Smooth muscle cell (in vitro differentiated cells): ENCODE data around the gene RBM3. TPM values are rescaled to one million over a fixed set of nuclear protein-coding genes. Genes with fewer than 3 reads are reported as not detected.

Experiments used
- DNase-seq: peaks from one replicate; lab custom pipeline; 2025; ENCODE audit not compliant: unreplicated experiment; lab: John Stamatoyannopoulos, UW
- H2AFZ ChIP-seq: fragments of 200-600 bp; sonication (generic); 2 replicates; pipeline ENCODE4 v1.6.0; 2016; ENCODE audit warnings: antibody characterized with exemption, low read depth, mild to moderate bottlenecking
- H3F3A ChIP-seq: fragments of 200-600 bp; sonication (generic); 2 replicates; pipeline ENCODE4 v1.6.0; 2017; ENCODE audit warnings: antibody characterized with exemption, low read depth
- H3K27ac ChIP-seq: fragments of 200-600 bp; sonication (generic); 2 replicates; pipeline ENCODE4 v1.5.1; 2016; ENCODE audit warnings: low read depth, mild to moderate bottlenecking
- H3K27me3 ChIP-seq: fragments of 200-600 bp; sonication (generic); 2 replicates; pipeline ENCODE4 v1.6.1; 2016; ENCODE audit warnings: low read depth, mild to moderate bottlenecking
- H3K36me3 ChIP-seq: fragments of 200-600 bp; sonication (generic); 2 replicates; pipeline ENCODE4 v1.5.1; 2016; ENCODE audit warnings: low read depth
- H3K4me1 ChIP-seq: fragments of 200-600 bp; sonication (generic); 2 replicates; pipeline ENCODE4 v1.5.1; 2016; ENCODE audit warnings: low read depth
- H3K4me2 ChIP-seq: fragments of 200-600 bp; sonication (generic); 2 replicates; pipeline ENCODE4 v1.6.0; 2016; ENCODE audit warnings: mild to moderate bottlenecking
- H3K4me3 ChIP-seq: fragments of 200-600 bp; sonication (generic); 2 replicates; pipeline ENCODE4 v1.5.1; 2016; ENCODE audit warnings: mild to moderate bottlenecking
- H3K79me2 ChIP-seq: fragments of 200-600 bp; sonication (generic); 2 replicates; pipeline ENCODE4 v1.6.0; 2016; ENCODE audit warnings: low read depth, mild to moderate bottlenecking
- H3K9ac ChIP-seq: fragments of 200-600 bp; sonication (generic); 2 replicates; pipeline ENCODE4 v1.6.0; 2016; ENCODE audit warnings: low read depth
- H3K9me3 ChIP-seq: fragments of 200-600 bp; sonication (generic); replicated peaks from 2 replicates; pipeline ENCODE4 v1.5.1; 2016; ENCODE audit warnings: low read depth
- H4K20me1 ChIP-seq: fragments of 200-600 bp; sonication (generic); 2 replicates; pipeline ENCODE4 v1.6.0; 2016; ENCODE audit warnings: low read depth
- CTCF ChIP-seq: fragments of 200-600 bp; sonication (generic); IDR thresholded peaks from 2 replicates; pipeline ENCODE4 v1.5.1; 2017; ENCODE audit warnings: borderline replicate concordance, mild to moderate bottlenecking, antibody characterized with exemption; ENCODE audit not compliant: insufficient read depth, poor library complexity, severe bottlenecking
- WGBS: methylation state at CpG from one replicate; pipeline ENCODE4 v1.1.7; 2016; ENCODE audit warnings: low lambda C conversion rate; 5-methylcytosine and 5-hydroxymethylcytosine counted together
- polyA plus RNA-seq: library from polyadenylated mRNA; unstranded; fragments of >200 nt; fragmentation: Nextera tagmentation; extraction: Ambion mirVana; gene quantifications from 2 replicates; pipeline ENCODE4 v1.2.1, GENCODE V29; 2016
- total RNA-seq: library from RNA; depleted of rRNA; stranded (reverse); fragments of >200 nt; gene quantifications from 2 replicates; pipeline ENCODE4 v1.2.3, GENCODE V29; 2014

RBM3 gene
- total and polyA plus RNA-seq, 2 experiments from 2014 or later: 110 to 111 TPM

GRCh38 chrX:48559636-48560035 lies 14.6 kb upstream of the RBM3 start:
- Histone ChIP-seq H3F3A (no peaks in the 10 kb centered on the region), H4K20me1 (no peaks in the 10 kb centered on the region), H3K36me3 (no peaks in the 10 kb centered on the region), H3K9ac (no peak overlapping the region), H3K27me3 (no peaks in the 10 kb centered on the region), H3K27ac (no peak overlapping the region), H3K4me3 (no peak overlapping the region), H3K4me2 (no peak overlapping the region), H3K79me2 (no peaks in the 10 kb centered on the region), H2AFZ (no peak overlapping the region), H3K4me1 (no peaks in the 10 kb centered on the region), H3K9me3 (no peaks in the 10 kb centered on the region)
- no peak for DNase-seq
- no peak for TF ChIP-seq CTCF
- WGBS: 96% methylated on average over 24 of the region's 24 CpGs

GRCh38 chrX:48560056-48560455 lies 14.2 kb upstream of the RBM3 start:
- Histone ChIP-seq H3K9me3 (no peaks in the 10 kb centered on the region), H3K36me3 (no peaks in the 10 kb centered on the region), H3K27ac (no peak overlapping the region), H3F3A (no peaks in the 10 kb centered on the region), H2AFZ (no peak overlapping the region), H4K20me1 (no peaks in the 10 kb centered on the region), H3K4me3 (no peak overlapping the region), H3K27me3 (no peaks in the 10 kb centered on the region), H3K9ac (no peak overlapping the region), H3K4me1 (no peaks in the 10 kb centered on the region), H3K4me2 (no peak overlapping the region), H3K79me2 (no peaks in the 10 kb centered on the region)
- DNase-seq: no peak
- TF ChIP-seq CTCF: no peak
- WGBS: 92% methylated on average over 14 of the region's 14 CpGs

- Histone ChIP-seq H3K4me1 (no peaks in the 10 kb centered on the region), H3K27me3 (no peaks in the 10 kb centered on the region), H3F3A (no peaks in the 10 kb centered on the region), H3K27ac (no peak overlapping the region), H3K36me3 (no peaks in the 10 kb centered on the region), H3K9me3 (no peaks in the 10 kb centered on the region), H4K20me1 (no peaks in the 10 kb centered on the region), H3K79me2 (no peaks in the 10 kb centered on the region), H2AFZ (no peak overlapping the region), H3K4me2 (no peak overlapping the region), H3K9ac (no peak overlapping the region), H3K4me3 (no peak overlapping the region)
- no peak for TF ChIP-seq CTCF
- no peak for DNase-seq
- 93% methylated on average over 12 of the region's 12 CpGs for WGBS
These were observed 13.6 kb upstream of the RBM3 start for GRCh38 chrX:48560681-48561080.

- H3K27ac ChIP-seq: no peak overlapping the region
These were observed 4.3 kb upstream of the RBM3 start for GRCh38 chrX:48569958-48570357.

More at GRCh38 chrX:48569958-48570357, 4.3 kb upstream of the RBM3 start:
- Histone ChIP-seq H2AFZ (no peak overlapping the region), H3K4me2 (no peak overlapping the region), H3K27me3 (no peaks in the 10 kb centered on the region), H3K79me2 (peaks cover 1% of the 10 kb centered on the region), H3K9me3 (no peaks in the 10 kb centered on the region), H3F3A (no peaks in the 10 kb centered on the region), H3K9ac (no peak overlapping the region), H3K4me1 (no peaks in the 10 kb centered on the region), H4K20me1 (no peaks in the 10 kb centered on the region), H3K4me3 (no peak overlapping the region), H3K36me3 (no peaks in the 10 kb centered on the region)
- TF ChIP-seq CTCF: no peak
- no peak for DNase-seq
- 17% methylated on average over 1 of the region's 1 CpG for WGBS
